GM23338 (cell line): ENCODE data around the gene LMBR1. TPM values are rescaled to one million over a fixed set of nuclear protein-coding genes. Genes with fewer than 3 reads are reported as not detected.

Experiments
- ATAC-seq: fragments of 200-7000 bp; cut with Tn5 transposase; 3 replicates; pipeline ENCODE4 v1.9.1; 2020
- DNase-seq: peaks from one replicate; pipeline ENCODE4 v3.0.0-alpha.2; 2015; ENCODE audit warnings: low spot score
- H2AFZ ChIP-seq: fragments of 200-600 bp; sonication (generic); 2 replicates; pipeline ENCODE4 v1.8.0; 2016; ENCODE audit warnings: antibody characterized with exemption, mild to moderate bottlenecking, moderate library complexity
- H3F3A ChIP-seq: fragments of 200-600 bp; sonication (generic); replicated peaks from 2 replicates; pipeline ENCODE4 v1.8.0; 2017; ENCODE audit warnings: antibody characterized with exemption, mixed run types, low read depth
- H3K27ac ChIP-seq: fragments of 200-600 bp; sonication (generic); 2 replicates; pipeline ENCODE4 v1.6.1; 2016; ENCODE audit warnings: low read depth
- H3K27me3 ChIP-seq: fragments of 200-600 bp; sonication (generic); 2 replicates; pipeline ENCODE4 v1.8.0; 2016; ENCODE audit warnings: mild to moderate bottlenecking, mixed run types, moderate library complexity; ENCODE audit not compliant: insufficient read depth
- H3K36me3 ChIP-seq: fragments of 200-600 bp; sonication (generic); 2 replicates; pipeline ENCODE4 v1.8.0; 2016; ENCODE audit warnings: mild to moderate bottlenecking; ENCODE audit not compliant: insufficient read depth
- H3K4me1 ChIP-seq: fragments of 200-600 bp; sonication (generic); 2 replicates; pipeline ENCODE4 v1.8.0; 2016; ENCODE audit warnings: mild to moderate bottlenecking, moderate library complexity; ENCODE audit not compliant: insufficient read depth
- H3K4me2 ChIP-seq: fragments of 200-600 bp; sonication (generic); 2 replicates; pipeline ENCODE4 v1.7.1; 2017; ENCODE audit warnings: mixed run types
- H3K4me3 ChIP-seq: fragments of 200-600 bp; sonication (generic); 2 replicates; pipeline ENCODE4 v1.6.1; 2016; ENCODE audit warnings: mixed run types
- H3K79me2 ChIP-seq: fragments of 200-600 bp; sonication (generic); replicated peaks from 2 replicates; pipeline ENCODE4 v1.8.0; 2017; ENCODE audit warnings: mild to moderate bottlenecking; ENCODE audit not compliant: insufficient read depth
- H3K9me2 ChIP-seq: fragments of 200-600 bp; sonication (generic); 2 replicates; pipeline ENCODE4 v1.8.0; 2017; ENCODE audit not compliant: insufficient read depth
- H4K20me1 ChIP-seq: fragments of 200-600 bp; sonication (generic); replicated peaks from 2 replicates; pipeline ENCODE4 v1.8.0; 2017; ENCODE audit warnings: mild to moderate bottlenecking; ENCODE audit not compliant: insufficient read depth
- H3K27ac Mint-ChIP-seq: 2 replicates; pipeline ENCODE4 v1.8.0; 2020; ENCODE audit warnings: inconsistent platforms, mild to moderate bottlenecking, moderate library complexity, mixed read lengths
- H3K27me3 Mint-ChIP-seq: 3 replicates; pipeline ENCODE4 v1.8.0; 2022; ENCODE audit warnings: low read depth, mild to moderate bottlenecking, moderate library complexity, mixed read lengths, inconsistent platforms; ENCODE audit not compliant: insufficient read depth, poor library complexity
- H3K36me3 Mint-ChIP-seq: 3 replicates; pipeline ENCODE4 v1.8.0; 2021; ENCODE audit warnings: low read depth, mild to moderate bottlenecking, inconsistent platforms, moderate library complexity, mixed read lengths
- H3K4me1 Mint-ChIP-seq: 3 replicates; pipeline ENCODE4 v1.8.0; 2020; ENCODE audit warnings: mild to moderate bottlenecking, inconsistent platforms, mixed read lengths
- H3K4me3 Mint-ChIP-seq: 3 replicates; pipeline ENCODE4 v1.8.0; 2021; ENCODE audit warnings: moderate library complexity, mild to moderate bottlenecking, inconsistent platforms, mixed read lengths
- H3K9me3 Mint-ChIP-seq: 3 replicates; pipeline ENCODE4 v1.8.0; 2020; ENCODE audit warnings: moderate library complexity, mild to moderate bottlenecking, inconsistent platforms, mixed read lengths
- CREB1 ChIP-seq: fragments of 250-450 bp; sonication (Bioruptor Pico); IDR thresholded peaks from 2 replicates; pipeline ENCODE4 v1.5.0; 2020; ENCODE audit warnings: low read depth, mild to moderate bottlenecking, moderate library complexity
- EZH2 ChIP-seq: fragments of 200-600 bp; sonication (generic); IDR thresholded peaks from one replicate; pipeline ENCODE4 v1.8.0; 2017; ENCODE audit warnings: antibody characterized with exemption, mild to moderate bottlenecking, low read depth; ENCODE audit not compliant: unreplicated experiment
- EZH2phosphoT487 ChIP-seq: fragments of 200-600 bp; sonication (generic); IDR thresholded peaks from one replicate; pipeline ENCODE4 v1.8.1; 2018; ENCODE audit warnings: antibody characterized with exemption; ENCODE audit not compliant: unreplicated experiment
- JUNB ChIP-seq: IDR thresholded peaks from one replicate; pipeline ENCODE4 v1.6.1; 2016; ENCODE audit warnings: antibody characterized with exemption; ENCODE audit not compliant: unreplicated experiment
- NANOG ChIP-seq: IDR thresholded peaks from 2 replicates; pipeline ENCODE4 v1.6.1; 2016; ENCODE audit warnings: antibody characterized with exemption, borderline replicate concordance
- STAT1 ChIP-seq: IDR thresholded peaks from one replicate; pipeline ENCODE4 v1.6.1; 2016; ENCODE audit warnings: antibody characterized with exemption; ENCODE audit not compliant: unreplicated experiment
- ZNF114 ChIP-seq: fragments of 250-450 bp; sonication (Bioruptor Pico); IDR thresholded peaks from 2 replicates; pipeline ENCODE4 v1.5.0; 2020; ENCODE audit warnings: mild to moderate bottlenecking, moderate library complexity
- ZNF331 ChIP-seq: fragments of 250-450 bp; sonication (Bioruptor Pico); IDR thresholded peaks from 2 replicates; pipeline ENCODE4 v1.5.0; 2020; ENCODE audit warnings: low read depth, mild to moderate bottlenecking, moderate library complexity
- polyA plus RNA-seq: library from polyadenylated mRNA; unstranded; fragments of >200 nt; fragmentation: Nextera tagmentation; extraction: Ambion mirVana; gene quantifications from 2 replicates; pipeline ENCODE4 v1.2.1, GENCODE V29; 2016
- total RNA-seq: library from RNA; depleted of rRNA; stranded (reverse); fragments of >200 nt; shearing (Covaris generic); gene quantifications from 2 replicates; pipeline ENCODE4 v1.2.3, GENCODE V29; 2014
- TF ChIP-seq, protein P1 (sequence below): fragments of 250-450 bp; sonication (Bioruptor Pico); IDR thresholded peaks from 2 replicates; pipeline ENCODE4 v1.5.0; 2020; ENCODE audit warnings: mild to moderate bottlenecking, moderate library complexity
- TF ChIP-seq, protein P2 (sequence below): IDR thresholded peaks from 2 replicates; pipeline ENCODE4 v1.6.1; 2016; ENCODE audit warnings: antibody characterized with exemption

LMBR1 gene
- total and polyA plus RNA-seq, 2 experiments from 2014 or later = 21.8 to 90.1 TPM

DNA sequence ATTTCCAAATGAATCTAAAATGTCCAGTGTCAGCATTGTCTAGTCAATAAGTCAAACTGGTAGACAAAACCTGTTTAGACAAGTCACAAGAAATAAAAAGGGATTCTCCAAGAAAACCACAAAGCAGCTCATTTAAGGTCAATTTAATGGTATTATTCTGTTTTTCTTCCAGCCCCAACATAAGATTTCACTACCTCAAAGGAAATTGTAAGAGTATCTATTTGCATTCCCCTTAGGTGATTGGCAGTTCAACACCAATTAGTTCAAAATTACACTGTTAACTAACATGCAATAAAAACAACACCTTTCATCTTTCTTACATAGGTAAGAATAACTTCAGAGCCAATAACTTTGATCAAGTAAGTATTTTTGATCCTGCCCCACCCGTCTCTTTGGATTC lies 146.1 kb downstream of the LMBR1 start (continued):
- TF ChIP-seq, protein P1, sequence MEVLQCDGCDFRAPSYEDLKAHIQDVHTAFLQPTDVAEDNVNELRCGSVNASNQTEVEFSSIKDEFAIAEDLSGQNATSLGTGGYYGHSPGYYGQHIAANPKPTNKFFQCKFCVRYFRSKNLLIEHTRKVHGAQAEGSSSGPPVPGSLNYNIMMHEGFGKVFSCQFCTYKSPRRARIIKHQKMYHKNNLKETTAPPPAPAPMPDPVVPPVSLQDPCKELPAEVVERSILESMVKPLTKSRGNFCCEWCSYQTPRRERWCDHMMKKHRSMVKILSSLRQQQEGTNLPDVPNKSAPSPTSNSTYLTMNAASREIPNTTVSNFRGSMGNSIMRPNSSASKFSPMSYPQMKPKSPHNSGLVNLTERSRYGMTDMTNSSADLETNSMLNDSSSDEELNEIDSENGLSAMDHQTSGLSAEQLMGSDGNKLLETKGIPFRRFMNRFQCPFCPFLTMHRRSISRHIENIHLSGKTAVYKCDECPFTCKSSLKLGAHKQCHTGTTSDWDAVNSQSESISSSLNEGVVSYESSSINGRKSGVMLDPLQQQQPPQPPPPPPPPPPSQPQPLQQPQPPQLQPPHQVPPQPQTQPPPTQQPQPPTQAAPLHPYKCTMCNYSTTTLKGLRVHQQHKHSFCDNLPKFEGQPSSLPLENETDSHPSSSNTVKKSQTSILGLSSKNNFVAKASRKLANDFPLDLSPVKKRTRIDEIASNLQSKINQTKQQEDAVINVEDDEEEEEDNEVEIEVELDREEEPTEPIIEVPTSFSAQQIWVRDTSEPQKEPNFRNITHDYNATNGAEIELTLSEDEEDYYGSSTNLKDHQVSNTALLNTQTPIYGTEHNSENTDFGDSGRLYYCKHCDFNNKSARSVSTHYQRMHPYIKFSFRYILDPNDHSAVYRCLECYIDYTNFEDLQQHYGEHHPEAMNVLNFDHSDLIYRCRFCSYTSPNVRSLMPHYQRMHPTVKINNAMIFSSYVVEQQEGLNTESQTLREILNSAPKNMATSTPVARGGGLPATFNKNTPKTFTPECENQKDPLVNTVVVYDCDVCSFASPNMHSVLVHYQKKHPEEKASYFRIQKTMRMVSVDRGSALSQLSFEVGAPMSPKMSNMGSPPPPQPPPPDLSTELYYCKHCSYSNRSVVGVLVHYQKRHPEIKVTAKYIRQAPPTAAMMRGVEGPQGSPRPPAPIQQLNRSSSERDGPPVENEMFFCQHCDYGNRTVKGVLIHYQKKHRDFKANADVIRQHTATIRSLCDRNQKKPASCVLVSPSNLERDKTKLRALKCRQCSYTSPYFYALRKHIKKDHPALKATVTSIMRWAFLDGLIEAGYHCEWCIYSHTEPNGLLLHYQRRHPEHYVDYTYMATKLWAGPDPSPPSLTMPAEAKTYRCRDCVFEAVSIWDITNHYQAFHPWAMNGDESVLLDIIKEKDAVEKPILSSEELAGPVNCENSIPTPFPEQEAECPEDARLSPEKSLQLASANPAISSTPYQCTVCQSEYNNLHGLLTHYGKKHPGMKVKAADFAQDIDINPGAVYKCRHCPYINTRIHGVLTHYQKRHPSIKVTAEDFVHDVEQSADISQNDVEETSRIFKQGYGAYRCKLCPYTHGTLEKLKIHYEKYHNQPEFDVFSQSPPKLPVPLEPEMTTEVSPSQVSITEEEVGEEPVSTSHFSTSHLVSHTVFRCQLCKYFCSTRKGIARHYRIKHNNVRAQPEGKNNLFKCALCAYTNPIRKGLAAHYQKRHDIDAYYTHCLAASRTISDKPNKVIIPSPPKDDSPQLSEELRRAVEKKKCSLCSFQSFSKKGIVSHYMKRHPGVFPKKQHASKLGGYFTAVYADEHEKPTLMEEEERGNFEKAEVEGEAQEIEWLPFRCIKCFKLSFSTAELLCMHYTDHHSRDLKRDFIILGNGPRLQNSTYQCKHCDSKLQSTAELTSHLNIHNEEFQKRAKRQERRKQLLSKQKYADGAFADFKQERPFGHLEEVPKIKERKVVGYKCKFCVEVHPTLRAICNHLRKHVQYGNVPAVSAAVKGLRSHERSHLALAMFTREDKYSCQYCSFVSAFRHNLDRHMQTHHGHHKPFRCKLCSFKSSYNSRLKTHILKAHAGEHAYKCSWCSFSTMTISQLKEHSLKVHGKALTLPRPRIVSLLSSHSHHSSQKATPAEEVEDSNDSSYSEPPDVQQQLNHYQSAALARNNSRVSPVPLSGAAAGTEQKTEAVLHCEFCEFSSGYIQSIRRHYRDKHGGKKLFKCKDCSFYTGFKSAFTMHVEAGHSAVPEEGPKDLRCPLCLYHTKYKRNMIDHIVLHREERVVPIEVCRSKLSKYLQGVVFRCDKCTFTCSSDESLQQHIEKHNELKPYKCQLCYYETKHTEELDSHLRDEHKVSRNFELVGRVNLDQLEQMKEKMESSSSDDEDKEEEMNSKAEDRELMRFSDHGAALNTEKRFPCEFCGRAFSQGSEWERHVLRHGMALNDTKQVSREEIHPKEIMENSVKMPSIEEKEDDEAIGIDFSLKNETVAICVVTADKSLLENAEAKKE (CRISPR knock-in tag) = no peak
- no peak for TF ChIP-seq JUNB

DNA sequence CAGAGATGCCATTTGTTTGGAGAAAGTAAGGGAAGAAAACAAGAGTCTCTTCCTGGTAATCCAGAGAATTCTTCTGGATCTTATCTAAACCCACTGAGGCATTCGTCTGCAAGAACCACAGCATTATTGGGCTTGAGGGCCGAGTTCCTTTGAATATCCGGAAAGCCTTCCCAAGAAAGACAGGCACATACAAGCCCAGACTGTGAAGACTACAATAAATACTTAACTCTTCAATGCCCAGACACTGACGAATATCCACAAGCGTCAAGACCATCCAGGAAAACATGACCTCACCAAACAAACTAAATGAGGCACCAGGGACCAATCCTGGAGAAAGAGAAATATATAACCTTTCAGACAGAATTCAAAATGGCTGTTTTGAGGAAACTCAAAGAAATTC lies 153.4 kb downstream of the LMBR1 start:
- Histone ChIP-seq H3K4me1 (no peaks in the 10 kb centered on the region), H3K4me2 (no peak overlapping the region), H3K27me3 (no peaks in the 10 kb centered on the region), H3K9me2 (no peaks in the 10 kb centered on the region), H3K4me3 (no peak overlapping the region), H3K36me3 (no peaks in the 10 kb centered on the region), H3K27ac (no peak overlapping the region), H3F3A (no peaks in the 10 kb centered on the region), H3K79me2 (no peaks in the 10 kb centered on the region), H2AFZ (no peak overlapping the region), H4K20me1 (no peaks in the 10 kb centered on the region)
- Mint-ChIP-seq H3K4me3 (no peak overlapping the region), H3K27me3 (no peaks in the 10 kb centered on the region), H3K4me1 (no peaks in the 10 kb centered on the region), H3K27ac (no peak overlapping the region), H3K36me3 (peaks cover 17% of the 10 kb centered on the region; the same call in 2 of the 3 replicates), H3K9me3 (no peaks in the 10 kb centered on the region)
- ATAC-seq = no peak
- DNase-seq = no peak
- TF ChIP-seq EZH2phosphoT487 (no peak), STAT1 (no peak), CREB1 (CRISPR knock-in tag) (no peak), JUNB (no peak), EZH2 (no peak), ZNF331 (CRISPR knock-in tag) (no peak), NANOG (no peak), ZNF114 (CRISPR knock-in tag) (no peak)
- TF ChIP-seq, protein P2, sequence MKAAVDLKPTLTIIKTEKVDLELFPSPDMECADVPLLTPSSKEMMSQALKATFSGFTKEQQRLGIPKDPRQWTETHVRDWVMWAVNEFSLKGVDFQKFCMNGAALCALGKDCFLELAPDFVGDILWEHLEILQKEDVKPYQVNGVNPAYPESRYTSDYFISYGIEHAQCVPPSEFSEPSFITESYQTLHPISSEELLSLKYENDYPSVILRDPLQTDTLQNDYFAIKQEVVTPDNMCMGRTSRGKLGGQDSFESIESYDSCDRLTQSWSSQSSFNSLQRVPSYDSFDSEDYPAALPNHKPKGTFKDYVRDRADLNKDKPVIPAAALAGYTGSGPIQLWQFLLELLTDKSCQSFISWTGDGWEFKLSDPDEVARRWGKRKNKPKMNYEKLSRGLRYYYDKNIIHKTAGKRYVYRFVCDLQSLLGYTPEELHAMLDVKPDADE = no peak
- TF ChIP-seq, protein P1 (CRISPR knock-in tag) = no peak
